NK-92 treated with Interleukin-12 subunit alpha and Interleukin-12 subunit beta, amount 100 ng/mL, for 24 hours (cell line): ENCODE results near the gene ATP5F1E.
A peak's percentile ranks its signal among the peaks of the same experiment; 100 is the strongest.

Experiments
- DNase-seq: peaks from one replicate; lab custom pipeline; 2025; lab: John Stamatoyannopoulos, UW

The ATP5F1E gene

GRCh38 chr20:59032023-59032712 lies at the start of gene ATP5F1E:
ATP5F1E (minus strand) TSS chr20:59032335; CDS start chr20:59032251, 84 bp downstream.
- peak; percentile 96 for DNase-seq

DNA sequence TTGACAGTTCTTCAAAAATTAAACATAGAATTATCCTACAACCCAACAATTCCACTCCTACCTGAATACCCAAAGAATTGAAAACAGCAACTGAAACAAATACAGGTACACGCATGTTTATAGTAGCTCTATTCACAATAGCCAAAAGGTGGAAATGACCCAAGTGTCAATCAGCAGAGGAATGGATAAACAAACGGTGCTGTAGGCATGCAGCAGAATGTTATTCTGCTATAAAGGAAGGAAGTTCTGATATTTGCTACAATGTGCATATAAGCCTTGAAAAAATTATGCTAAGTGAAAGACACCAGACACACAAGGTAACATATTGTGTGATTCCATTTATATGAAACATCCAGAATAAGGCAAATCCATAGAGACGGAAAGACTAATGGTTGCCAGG lies 48.9 kb upstream of the ATP5F1E start:
- no peak for DNase-seq

- no peak for DNase-seq
These were observed 46.1 kb upstream of the ATP5F1E start for GRCh38 chr20:59078231-59078630.

GRCh38 chr20:59077705-59078104 lies 45.6 kb upstream of the ATP5F1E start:
- no peak for DNase-seq

DNA sequence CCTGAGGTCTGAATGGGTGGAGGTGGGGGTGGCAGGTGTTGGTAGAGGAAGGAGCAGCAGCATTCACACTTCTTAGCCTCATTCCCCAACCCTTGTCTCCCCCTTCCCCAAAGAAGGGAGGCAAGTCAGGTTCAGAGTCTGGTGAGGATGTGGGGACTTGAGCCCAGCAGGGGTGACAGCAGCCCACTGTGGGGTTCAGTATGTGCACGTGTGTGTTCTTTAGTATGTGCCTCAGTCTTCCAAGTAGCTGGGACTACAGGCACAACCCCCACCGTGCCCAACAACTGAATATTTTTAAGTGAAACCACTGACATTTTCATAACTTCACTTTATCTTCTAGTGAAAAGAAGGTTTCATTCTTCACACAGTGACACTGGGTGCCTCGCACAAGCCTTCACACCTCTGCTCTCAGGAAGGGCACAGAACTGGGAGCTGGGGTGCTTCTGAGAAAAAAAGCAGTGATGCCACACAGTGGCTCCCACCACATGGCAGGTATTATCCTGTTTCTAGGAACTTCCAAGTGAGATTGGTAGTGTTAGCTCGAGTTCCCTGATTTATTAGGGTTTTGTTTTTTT lies 43.9 kb upstream of the ATP5F1E start:
- DNase-seq = peak; percentile 24

GRCh38 chr20:59074456-59074855 lies 42.3 kb upstream of the ATP5F1E start:
- DNase-seq = no peak

- DNase-seq = no peak
These were observed 41.4 kb upstream of the ATP5F1E start for GRCh38 chr20:59073582-59073981.

DNA sequence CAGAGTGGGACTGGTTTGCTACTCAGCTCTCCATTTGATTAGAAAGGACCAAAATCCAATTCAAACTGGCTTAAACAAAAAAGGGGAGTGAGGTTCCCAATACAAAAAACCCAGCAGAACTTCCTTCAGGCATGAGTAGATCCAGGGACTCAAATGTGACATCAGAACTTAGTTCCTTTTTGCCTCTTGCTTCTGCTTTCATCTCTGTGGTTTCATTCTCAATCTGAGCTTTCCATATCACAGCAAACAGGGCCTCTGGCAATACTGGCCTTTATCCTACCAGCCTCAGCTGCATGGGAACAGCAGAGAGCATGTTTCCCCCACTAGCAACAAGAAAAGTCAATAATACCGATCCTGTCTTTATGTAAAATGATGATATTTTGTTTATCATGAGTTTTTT lies 39.1 kb upstream of the ATP5F1E start:
- DNase-seq = no peak

DNA sequence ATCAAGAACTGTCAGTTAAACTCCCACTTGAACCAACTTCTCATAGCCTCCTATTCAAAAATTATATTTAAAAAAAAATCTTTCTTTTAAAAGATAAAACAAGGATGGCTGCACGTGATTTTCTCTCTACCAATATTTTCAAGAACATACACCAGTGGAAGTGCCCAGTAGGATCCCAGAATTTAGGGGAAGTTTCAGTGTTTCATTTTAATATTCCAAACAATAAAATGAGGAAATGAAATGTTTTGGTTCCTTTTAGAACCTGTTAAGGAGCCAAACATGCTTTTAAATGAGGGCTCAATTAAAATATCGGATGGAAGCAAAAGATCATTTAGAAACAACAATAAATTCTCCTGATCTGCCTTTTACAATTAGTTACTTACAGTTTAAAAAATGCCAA lies 36.9 kb upstream of the ATP5F1E start:
- no peak for DNase-seq

- no peak for DNase-seq
These were observed 36.4 kb upstream of the ATP5F1E start for GRCh38 chr20:59068534-59068933.

DNA sequence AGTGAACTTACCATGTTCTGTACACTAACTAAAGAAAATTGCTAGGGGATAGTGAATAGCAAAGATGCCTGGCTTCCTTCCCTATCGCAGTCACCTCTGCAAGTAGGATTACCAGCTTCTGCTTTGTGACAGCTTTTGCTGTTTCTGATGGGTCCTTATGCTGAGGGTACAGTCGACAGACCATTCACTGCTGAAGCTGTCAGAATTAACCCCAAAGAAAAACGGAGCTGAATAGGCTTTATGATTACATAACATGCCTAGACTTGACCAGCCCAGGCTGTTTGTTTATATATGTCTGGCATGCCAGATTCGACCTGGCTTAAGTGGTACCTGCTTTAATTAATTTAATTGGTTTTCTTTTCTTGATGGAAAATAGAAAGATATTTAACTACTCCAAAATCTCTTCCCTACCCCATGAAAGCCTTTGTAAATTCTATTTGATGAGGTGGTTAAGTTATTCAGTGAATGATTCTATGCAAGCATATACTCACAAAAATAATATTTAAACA lies 32.1 kb upstream of the ATP5F1E start:
- no peak for DNase-seq

- no peak for DNase-seq
These were observed 31.5 kb upstream of the ATP5F1E start for GRCh38 chr20:59063358-59064213.

GRCh38 chr20:59062081-59062480 lies 29.9 kb upstream of the ATP5F1E start:
- no peak for DNase-seq

GRCh38 chr20:59055302-59055701 lies 23.2 kb upstream of the ATP5F1E start:
- DNase-seq = no peak

- no peak for DNase-seq
These were observed 19.6 kb upstream of the ATP5F1E start for GRCh38 chr20:59051666-59052185.

DNA sequence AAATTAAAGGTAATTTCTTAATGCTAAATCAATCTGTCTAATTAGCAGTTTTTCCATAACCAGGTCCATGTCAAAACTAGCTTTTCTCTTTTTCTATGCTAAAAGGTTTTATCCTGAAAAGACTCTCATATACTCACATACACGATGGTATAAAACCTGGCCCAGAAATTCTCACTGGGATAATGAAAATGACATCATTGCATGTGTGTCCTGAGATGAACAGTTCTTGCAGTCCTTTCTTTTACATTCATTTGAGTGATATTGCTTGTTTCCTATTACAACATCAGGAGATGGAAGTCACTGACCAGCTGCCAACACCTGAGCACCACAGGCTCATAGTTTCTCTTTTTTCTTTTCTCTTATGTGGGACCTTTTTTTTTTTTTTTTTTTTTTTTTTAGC lies 18.3 kb upstream of the ATP5F1E start:
- no peak for DNase-seq

GRCh38 chr20:59048681-59049030 lies 16.5 kb upstream of the ATP5F1E start:
- DNase-seq = no peak

- DNase-seq = no peak
These were observed 16.0 kb upstream of the ATP5F1E start for GRCh38 chr20:59047938-59048680.

DNA sequence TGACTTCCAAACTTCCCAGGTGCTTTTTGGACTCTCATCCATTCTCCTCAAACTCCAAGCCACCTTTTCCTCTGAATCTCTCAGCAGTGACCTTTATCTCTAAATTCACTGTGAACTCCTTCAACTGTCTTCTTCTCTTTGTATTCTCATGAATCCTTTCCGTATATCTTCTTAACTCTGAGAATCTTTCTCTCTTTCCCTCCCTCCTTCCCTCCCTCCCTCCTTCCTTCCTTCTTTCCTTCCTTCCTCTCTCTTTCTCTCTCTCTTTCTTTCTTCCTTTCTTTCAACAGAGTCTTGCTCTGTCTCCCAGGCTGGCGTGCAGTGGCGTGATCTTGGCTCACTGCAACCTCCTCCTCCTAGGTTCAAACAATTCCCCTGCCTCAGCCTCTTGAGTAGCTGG lies 14.7 kb upstream of the ATP5F1E start:
- DNase-seq = no peak

- no peak for DNase-seq
These were observed 12.7 kb upstream of the ATP5F1E start for GRCh38 chr20:59044796-59045195.

GRCh38 chr20:59044295-59044694 lies 12.2 kb upstream of the ATP5F1E start:
- no peak for DNase-seq

GRCh38 chr20:59043698-59044097 lies 11.6 kb upstream of the ATP5F1E start:
- DNase-seq = no peak
